Nephron (organoid): Measurements from ENCODE around the gene NSMCE1.

Experiments used
- H3K27ac Mint-ChIP-seq, 3 experiments: 2 replicates each; pipeline ENCODE4 v1.8.0; 2020; ENCODE audit warnings: mixed read lengths in 3 of 3, mild to moderate bottlenecking in 2 of 3, moderate library complexity in 1 of 3
- H3K27me3 Mint-ChIP-seq: 2 replicates; pipeline ENCODE4 v1.8.0; 2021; ENCODE audit warnings: low read depth, mild to moderate bottlenecking, moderate library complexity, mixed read lengths
- H3K36me3 Mint-ChIP-seq: 2 replicates; pipeline ENCODE4 v1.8.0; 2020; ENCODE audit warnings: low read depth, mixed read lengths
- H3K4me1 Mint-ChIP-seq: 2 replicates; pipeline ENCODE4 v1.8.0; 2020; ENCODE audit warnings: mixed read lengths
- H3K4me3 Mint-ChIP-seq, 3 experiments: 2 replicates each; pipeline ENCODE4 v1.8.0; 2020; ENCODE audit warnings: mild to moderate bottlenecking in 3 of 3, mixed read lengths in 3 of 3, moderate library complexity in 2 of 3
- H3K9me3 Mint-ChIP-seq: 2 replicates; pipeline ENCODE4 v1.8.0; 2020; ENCODE audit warnings: mixed read lengths
- TF ChIP-seq, protein P1 (sequence below), 3 experiments: fragments of 200-600 bp; sonication (generic); IDR thresholded peaks; one replicate each; pipeline ENCODE4 v1.5.0; 2021; ENCODE audit warnings: antibody characterized with exemption in 3 of 3; ENCODE audit not compliant: unreplicated experiment in 3 of 3

Gene NSMCE1

DNA sequence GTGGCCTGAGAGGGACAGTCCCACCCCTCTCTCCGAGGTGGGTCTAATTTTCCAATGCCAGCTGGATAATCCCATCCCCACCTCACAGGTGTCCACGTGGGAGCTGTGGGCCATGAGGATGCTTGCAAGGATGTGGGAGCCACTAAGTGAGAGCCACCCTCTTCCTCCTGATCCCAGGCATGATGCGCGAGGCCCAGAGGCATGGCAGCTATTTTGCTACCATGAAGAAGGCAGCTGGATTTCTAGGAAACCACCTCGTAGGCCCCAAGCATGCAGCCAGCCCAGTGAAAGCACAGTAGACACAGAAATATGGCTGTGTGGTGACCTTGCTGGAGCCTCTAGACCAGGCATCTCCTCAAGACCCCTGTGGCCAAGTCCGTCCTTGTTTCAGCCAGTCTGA is 44.9 kb downstream of the NSMCE1 start:
- Mint-ChIP-seq H3K27ac (no peak overlapping the region), H3K9me3 (no peaks in the 10 kb centered on the region)

DNA sequence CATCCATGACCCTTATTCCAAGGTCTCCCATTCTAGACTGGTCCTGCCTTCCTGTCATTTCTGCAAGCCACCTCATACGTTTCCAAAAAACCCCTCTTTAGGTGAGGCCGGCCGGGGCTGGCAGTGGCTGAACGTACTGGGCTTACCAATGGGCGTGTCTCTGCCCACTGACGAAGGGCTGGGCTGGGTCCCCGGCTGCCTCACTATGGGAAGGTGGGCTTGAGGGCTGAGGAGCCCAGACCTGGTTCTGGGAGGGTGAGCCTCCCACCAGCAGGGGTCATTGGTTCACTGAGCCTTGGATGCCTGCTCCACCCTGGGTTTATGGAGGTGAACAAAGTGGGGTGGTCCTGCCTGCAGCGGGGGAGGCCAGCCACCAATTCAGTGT is 45.4 kb downstream of the NSMCE1 start:
- H3K4me3 Mint-ChIP-seq: no peak overlapping the region
- no peak overlapping the region for H3K27ac Mint-ChIP-seq
- H3K27me3 Mint-ChIP-seq: no peaks in the 10 kb centered on the region
- no peaks in the 10 kb centered on the region for H3K9me3 Mint-ChIP-seq
- H3K4me1 Mint-ChIP-seq: peaks cover 34% of the 10 kb centered on the region
- TF ChIP-seq, protein P1, sequence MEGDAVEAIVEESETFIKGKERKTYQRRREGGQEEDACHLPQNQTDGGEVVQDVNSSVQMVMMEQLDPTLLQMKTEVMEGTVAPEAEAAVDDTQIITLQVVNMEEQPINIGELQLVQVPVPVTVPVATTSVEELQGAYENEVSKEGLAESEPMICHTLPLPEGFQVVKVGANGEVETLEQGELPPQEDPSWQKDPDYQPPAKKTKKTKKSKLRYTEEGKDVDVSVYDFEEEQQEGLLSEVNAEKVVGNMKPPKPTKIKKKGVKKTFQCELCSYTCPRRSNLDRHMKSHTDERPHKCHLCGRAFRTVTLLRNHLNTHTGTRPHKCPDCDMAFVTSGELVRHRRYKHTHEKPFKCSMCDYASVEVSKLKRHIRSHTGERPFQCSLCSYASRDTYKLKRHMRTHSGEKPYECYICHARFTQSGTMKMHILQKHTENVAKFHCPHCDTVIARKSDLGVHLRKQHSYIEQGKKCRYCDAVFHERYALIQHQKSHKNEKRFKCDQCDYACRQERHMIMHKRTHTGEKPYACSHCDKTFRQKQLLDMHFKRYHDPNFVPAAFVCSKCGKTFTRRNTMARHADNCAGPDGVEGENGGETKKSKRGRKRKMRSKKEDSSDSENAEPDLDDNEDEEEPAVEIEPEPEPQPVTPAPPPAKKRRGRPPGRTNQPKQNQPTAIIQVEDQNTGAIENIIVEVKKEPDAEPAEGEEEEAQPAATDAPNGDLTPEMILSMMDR (IDR thresholded peaks at IDR 0.05; ENCODE audit: unreplicated experiment in 3 of 3): no peak
- no peaks in the 10 kb centered on the region for H3K36me3 Mint-ChIP-seq

More for the DNA sequence above, 44.9 kb downstream of the NSMCE1 start:
- H3K4me3 Mint-ChIP-seq: no peak overlapping the region
- peaks cover 34% of the 10 kb centered on the region for H3K4me1 Mint-ChIP-seq
- no peaks in the 10 kb centered on the region for H3K27me3 Mint-ChIP-seq
- H3K36me3 Mint-ChIP-seq: no peaks in the 10 kb centered on the region
- TF ChIP-seq, protein P1 (IDR thresholded peaks at IDR 0.05; ENCODE audit: unreplicated experiment in 3 of 3): no peak

DNA sequence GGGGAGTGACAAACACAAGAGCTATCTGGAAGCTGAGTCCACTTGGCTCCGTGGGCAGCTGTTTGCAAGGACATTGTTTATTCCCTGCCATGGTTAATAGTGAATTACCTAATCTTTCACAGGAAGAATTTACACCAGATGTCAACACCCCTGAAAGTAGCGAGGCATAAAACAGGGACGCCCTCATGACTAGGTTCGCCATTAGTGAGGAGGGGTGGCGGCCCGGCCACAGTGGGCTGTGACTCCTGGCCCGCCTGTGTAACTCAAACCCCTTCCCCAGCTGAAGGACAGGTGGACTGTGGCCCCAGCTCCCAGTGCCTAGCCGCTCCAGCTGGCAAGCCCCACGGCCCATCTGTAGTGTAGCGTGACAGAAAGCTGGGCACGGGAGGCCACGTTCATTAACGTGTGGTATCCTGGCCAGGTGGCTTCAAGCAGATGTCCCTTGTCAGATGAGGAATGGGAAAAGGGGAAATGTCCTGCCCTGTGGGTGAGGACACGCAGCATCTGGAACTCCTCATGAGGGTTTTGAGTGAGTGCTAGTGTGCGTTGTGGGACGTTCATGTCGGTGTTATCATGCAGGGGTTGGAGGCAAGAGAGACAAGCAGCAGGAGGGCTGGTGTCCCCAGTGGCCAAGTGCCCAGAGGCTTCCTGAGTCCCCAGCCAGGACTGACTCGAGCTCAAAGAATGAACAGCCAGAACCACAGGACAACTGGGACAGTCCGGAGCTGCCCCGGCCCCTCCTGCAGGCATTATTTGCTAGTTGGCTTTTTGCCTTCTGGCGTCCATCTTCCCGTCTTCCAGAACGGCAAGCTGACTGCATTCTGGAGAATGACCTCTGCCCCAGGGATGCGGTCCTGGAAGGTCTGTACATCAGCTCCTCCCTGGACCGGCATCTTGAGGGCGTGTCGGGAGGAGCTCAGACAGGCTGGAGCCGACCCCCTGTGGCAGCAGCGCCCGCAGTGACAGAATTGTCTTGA is 46.0 kb downstream of the NSMCE1 start:
- no peaks in the 10 kb centered on the region for H3K36me3 Mint-ChIP-seq
- peak overlapping the region in 1 of 3 experiments; percentile 21 for H3K4me3 Mint-ChIP-seq
- no peaks in the 10 kb centered on the region for H3K27me3 Mint-ChIP-seq
- H3K27ac Mint-ChIP-seq: peak overlapping the region; percentile 53 to 63 (median 61)
- no peaks in the 10 kb centered on the region for H3K9me3 Mint-ChIP-seq
- peaks cover 34% of the 10 kb centered on the region for H3K4me1 Mint-ChIP-seq
- TF ChIP-seq, protein P1 (IDR thresholded peaks at IDR 0.05; ENCODE audit: unreplicated experiment in 3 of 3): no peak

DNA sequence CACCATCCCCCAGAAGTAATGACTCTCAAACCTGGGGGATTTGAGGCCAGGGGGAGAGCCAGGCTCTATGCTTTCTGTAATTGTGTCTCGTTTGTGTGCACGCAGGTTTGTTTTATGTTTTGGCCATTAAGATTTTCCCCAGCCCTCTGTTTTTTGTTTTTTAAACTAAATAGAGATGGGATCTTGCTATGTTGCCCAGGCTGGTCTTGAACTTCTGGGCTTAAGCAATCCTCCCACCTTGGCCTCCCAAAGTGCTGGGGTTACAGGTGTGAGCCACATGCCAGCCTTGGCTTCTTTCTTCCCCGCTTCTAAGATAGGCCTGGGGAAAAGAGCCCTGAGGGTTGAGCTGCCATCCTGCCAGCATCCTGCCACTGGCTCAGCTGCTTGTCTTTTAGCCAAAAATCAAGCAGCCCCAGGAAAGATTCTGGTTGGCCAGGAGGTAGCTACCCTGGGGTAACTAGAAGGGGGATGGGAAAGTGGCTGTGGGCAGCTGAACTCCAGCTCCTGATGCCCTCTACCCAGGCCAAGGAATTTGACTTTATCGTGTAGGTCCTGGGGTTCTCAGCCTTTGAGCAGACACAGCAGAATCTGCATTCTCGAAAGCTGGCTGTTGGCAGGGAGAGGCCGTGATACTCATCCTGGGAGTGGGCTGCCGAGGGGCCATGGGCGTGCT is 46.9 kb downstream of the NSMCE1 start:
- Mint-ChIP-seq H3K4me1 (peaks cover 41% of the 10 kb centered on the region), H3K36me3 (peaks cover 4% of the 10 kb centered on the region), H3K9me3 (no peaks in the 10 kb centered on the region), H3K27ac (peak overlapping the region in 2 of 3 experiments; percentile 53 to 61), H3K27me3 (no peaks in the 10 kb centered on the region), H3K4me3 (no peak overlapping the region)
- TF ChIP-seq, protein P1 (IDR thresholded peaks at IDR 0.05; ENCODE audit: unreplicated experiment in 3 of 3): no peak

DNA sequence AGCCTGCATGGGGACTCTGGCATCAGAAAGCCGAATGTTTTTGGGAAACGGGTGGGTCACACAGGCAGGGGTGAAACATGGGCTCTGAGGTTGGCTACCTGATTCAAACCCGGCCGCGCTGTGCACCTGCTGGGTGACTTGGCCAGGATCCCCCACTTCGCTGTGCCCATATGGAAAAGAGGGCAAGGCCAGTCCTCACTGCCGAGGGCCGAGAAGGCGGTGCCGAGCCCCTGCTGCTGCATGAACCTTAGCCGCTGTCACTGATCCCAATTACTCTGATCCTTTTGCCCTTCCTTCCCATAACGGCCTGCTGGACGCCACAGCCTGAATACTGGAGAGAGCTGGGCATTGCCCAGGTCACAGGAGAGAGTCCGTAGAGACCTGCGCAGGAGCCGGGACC is 47.6 kb downstream of the NSMCE1 start:
- H3K9me3 Mint-ChIP-seq: no peaks in the 10 kb centered on the region
- no peak overlapping the region for H3K4me3 Mint-ChIP-seq
- H3K4me1 Mint-ChIP-seq: peaks cover 38% of the 10 kb centered on the region
- TF ChIP-seq, protein P1 (IDR thresholded peaks at IDR 0.05; ENCODE audit: unreplicated experiment in 3 of 3): no peak
- peaks cover 4% of the 10 kb centered on the region for H3K36me3 Mint-ChIP-seq
- no peak overlapping the region for H3K27ac Mint-ChIP-seq
- H3K27me3 Mint-ChIP-seq: no peaks in the 10 kb centered on the region
